Neural cell (in vitro differentiated cells): ENCODE measurements around the gene PTPRR. TPM values are rescaled to one million over a fixed set of nuclear protein-coding genes. Genes with fewer than 3 reads are reported as not detected.
A peak's percentile ranks its signal among the peaks of the same experiment; 100 is the strongest.

Experiments used
- H2AFZ ChIP-seq: fragments of 200-600, 300-800 bp; sonication (generic), shearing (Covaris generic); 2 replicates; pipeline ENCODE4 v1.6.0; 2014; ENCODE audit warnings: low read depth, mild to moderate bottlenecking, antibody characterized with exemption, low read length, moderate library complexity
- H3F3A ChIP-seq: fragments of 200-600 bp; shearing (Covaris generic); 2 replicates; pipeline ENCODE4 v1.6.1; 2016; ENCODE audit warnings: mild to moderate bottlenecking, moderate library complexity, mixed read lengths, antibody characterized with exemption, low read length; ENCODE audit not compliant: insufficient read depth, poor library complexity, severe bottlenecking
- H3K27ac ChIP-seq: fragments of 200-600, 300-800 bp; sonication (generic), shearing (Covaris generic); 2 replicates; pipeline ENCODE4 v1.5.1; 2014; ENCODE audit warnings: mild to moderate bottlenecking, low read length, moderate library complexity
- H3K27me3 ChIP-seq: fragments of 300-800, 200-600 bp; sonication (generic), shearing (Covaris generic); 2 replicates; pipeline ENCODE4 v1.6.0; 2014; ENCODE audit warnings: mild to moderate bottlenecking, low read depth, low read length, moderate library complexity; ENCODE audit not compliant: insufficient read depth
- H3K36me3 ChIP-seq: fragments of 300-800, 200-600 bp; sonication (generic), shearing (Covaris generic); 2 replicates; pipeline ENCODE4 v1.5.1; 2014; ENCODE audit warnings: mild to moderate bottlenecking, antibody characterized with exemption, low read length, moderate library complexity; ENCODE audit not compliant: insufficient read depth
- H3K4me2 ChIP-seq: fragments of 300-800, 200-600 bp; sonication (generic), shearing (Covaris generic); 2 replicates; pipeline ENCODE4 v1.6.0; 2014; ENCODE audit warnings: mild to moderate bottlenecking, low read length
- H3K4me3 ChIP-seq: fragments of 300-800, 200-600 bp; sonication (generic), shearing (Covaris generic); 2 replicates; pipeline ENCODE4 v1.5.1; 2014; ENCODE audit warnings: mild to moderate bottlenecking, low read length, moderate library complexity
- H3K79me2 ChIP-seq: fragments of 200-600 bp; shearing (Covaris generic); replicated peaks from 2 replicates; pipeline ENCODE4 v1.6.0; 2014; ENCODE audit warnings: mild to moderate bottlenecking, low read length, moderate library complexity; ENCODE audit not compliant: insufficient read depth
- H3K9ac ChIP-seq: fragments of 300-800, 200-600 bp; sonication (generic), shearing (Covaris generic); 2 replicates; pipeline ENCODE4 v1.6.1; 2016; ENCODE audit warnings: mild to moderate bottlenecking, low read length, mixed read lengths
- H3K9me2 ChIP-seq: fragments of 200-600 bp; shearing (Covaris generic); 2 replicates; pipeline ENCODE4 v1.6.1; 2016; ENCODE audit warnings: mild to moderate bottlenecking, low read length, mixed read lengths; ENCODE audit not compliant: insufficient read depth
- H3K9me3 ChIP-seq: fragments of 200-600, 300-800 bp; sonication (generic), shearing (Covaris generic); 2 replicates; pipeline ENCODE4 v1.6.1; 2016; ENCODE audit warnings: mild to moderate bottlenecking, mixed run types, low read length, moderate library complexity, mixed read lengths
- H4K20me1 ChIP-seq: fragments of 200-600 bp; shearing (Covaris generic); 2 replicates; pipeline ENCODE4 v1.6.1; 2016; ENCODE audit warnings: mild to moderate bottlenecking, mixed run types; ENCODE audit not compliant: insufficient read depth
- EP300 ChIP-seq: fragments of 450-650 bp; conservative IDR thresholded peaks from 2 replicates; pipeline ENCODE4 v1.6.1; 2014; ENCODE audit warnings: antibody characterized with exemption, mild to moderate bottlenecking, moderate library complexity; ENCODE audit not compliant: poor library complexity, severe bottlenecking
- EZH2 ChIP-seq: fragments of 200-600, 300-800 bp; shearing (Covaris generic), sonication (generic); IDR thresholded peaks from 2 replicates; pipeline ENCODE4 v1.6.1; 2014; ENCODE audit warnings: antibody characterized with exemption, low read length, borderline replicate concordance, mild to moderate bottlenecking; ENCODE audit not compliant: insufficient read depth, poor library complexity, severe bottlenecking
- MXI1 ChIP-seq: fragments of 450-650 bp; conservative IDR thresholded peaks from 2 replicates; pipeline ENCODE4 v1.6.1; 2014; ENCODE audit warnings: antibody characterized with exemption, mild to moderate bottlenecking; ENCODE audit not compliant: poor library complexity, severe bottlenecking
- POLR2AphosphoS5 ChIP-seq: IDR thresholded peaks from 2 replicates; pipeline ENCODE4 v1.6.1; 2012
- RAD21 ChIP-seq: fragments of 450-650 bp; conservative IDR thresholded peaks from 2 replicates; pipeline ENCODE4 v1.6.1; 2014; ENCODE audit warnings: antibody characterized with exemption, mild to moderate bottlenecking, moderate library complexity
- REST ChIP-seq: IDR thresholded peaks from 2 replicates; pipeline ENCODE4 v1.6.1; 2012; ENCODE audit warnings: borderline replicate concordance
- SMC3 ChIP-seq: fragments of 450-650 bp; conservative IDR thresholded peaks from 2 replicates; pipeline ENCODE4 v1.6.1; 2014; ENCODE audit warnings: antibody characterized with exemption, mild to moderate bottlenecking, moderate library complexity; ENCODE audit not compliant: poor library complexity
- TAF1 ChIP-seq: IDR thresholded peaks from 2 replicates; pipeline ENCODE4 v1.6.1; 2012; ENCODE audit warnings: low read depth
- polyA plus RNA-seq: library from polyadenylated mRNA; depleted of rRNA; stranded (reverse); fragments of >200 nt; gene quantifications from 2 replicates; pipeline ENCODE4 v1.2.3, GENCODE V29; 2014
- TF ChIP-seq, protein P1 (sequence below): fragments of 450-650 bp; IDR thresholded peaks from 2 replicates; pipeline ENCODE4 v1.5.1; 2014; ENCODE audit warnings: antibody characterized with exemption, mild to moderate bottlenecking, moderate library complexity; ENCODE audit not compliant: poor library complexity, severe bottlenecking

Gene PTPRR
- polyA plus RNA-seq, 1 donor from 2014 or later, result 2.2 TPM

DNA sequence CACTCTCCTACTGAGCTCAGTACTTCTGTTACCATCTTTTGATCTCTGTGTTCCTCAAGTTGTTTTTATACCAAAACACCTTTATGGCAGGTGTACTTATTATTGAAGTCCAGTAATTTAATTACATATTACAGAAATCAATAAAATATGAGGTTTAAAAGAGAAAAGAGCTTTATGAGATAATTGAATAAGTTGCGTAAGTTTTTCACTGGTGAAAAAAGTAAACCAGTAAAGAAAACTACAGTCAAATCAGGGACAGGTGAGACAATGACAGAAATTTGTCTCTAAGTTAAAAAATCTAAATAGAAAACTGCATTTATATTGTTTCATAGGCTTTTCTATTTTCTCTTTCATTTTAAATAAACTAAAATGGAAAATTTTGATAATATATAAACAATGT is 254.2 kb downstream of the PTPRR start:
- Histone ChIP-seq H3K79me2 (no peaks in the 10 kb centered on the region), H3K9ac (no peak overlapping the region), H4K20me1 (no peaks in the 10 kb centered on the region), H3F3A (no peaks in the 10 kb centered on the region), H3K4me3 (no peak overlapping the region), H3K27me3 (no peaks in the 10 kb centered on the region), H3K4me2 (no peak overlapping the region), H3K9me3 (no peaks in the 10 kb centered on the region), H3K36me3 (no peaks in the 10 kb centered on the region), H3K27ac (no peak overlapping the region), H3K9me2 (no peaks in the 10 kb centered on the region), H2AFZ (no peak overlapping the region)
- TF ChIP-seq POLR2AphosphoS5 (no peak), MXI1 (no peak), SMC3 (no peak), EZH2 (no peak), EP300 (no peak), RAD21 (no peak), TAF1 (no peak), REST (no peak)
- TF ChIP-seq, protein P1, sequence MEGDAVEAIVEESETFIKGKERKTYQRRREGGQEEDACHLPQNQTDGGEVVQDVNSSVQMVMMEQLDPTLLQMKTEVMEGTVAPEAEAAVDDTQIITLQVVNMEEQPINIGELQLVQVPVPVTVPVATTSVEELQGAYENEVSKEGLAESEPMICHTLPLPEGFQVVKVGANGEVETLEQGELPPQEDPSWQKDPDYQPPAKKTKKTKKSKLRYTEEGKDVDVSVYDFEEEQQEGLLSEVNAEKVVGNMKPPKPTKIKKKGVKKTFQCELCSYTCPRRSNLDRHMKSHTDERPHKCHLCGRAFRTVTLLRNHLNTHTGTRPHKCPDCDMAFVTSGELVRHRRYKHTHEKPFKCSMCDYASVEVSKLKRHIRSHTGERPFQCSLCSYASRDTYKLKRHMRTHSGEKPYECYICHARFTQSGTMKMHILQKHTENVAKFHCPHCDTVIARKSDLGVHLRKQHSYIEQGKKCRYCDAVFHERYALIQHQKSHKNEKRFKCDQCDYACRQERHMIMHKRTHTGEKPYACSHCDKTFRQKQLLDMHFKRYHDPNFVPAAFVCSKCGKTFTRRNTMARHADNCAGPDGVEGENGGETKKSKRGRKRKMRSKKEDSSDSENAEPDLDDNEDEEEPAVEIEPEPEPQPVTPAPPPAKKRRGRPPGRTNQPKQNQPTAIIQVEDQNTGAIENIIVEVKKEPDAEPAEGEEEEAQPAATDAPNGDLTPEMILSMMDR, result no peak

GRCh38 chr12:70664465-70664881 is 256.1 kb downstream of the PTPRR start:
- no peak overlapping the region for H2AFZ ChIP-seq
- H3K27me3 ChIP-seq, result no peaks in the 10 kb centered on the region
- no peaks in the 10 kb centered on the region for H3F3A ChIP-seq
- no peak for TF ChIP-seq TAF1
- TF ChIP-seq EZH2, result no peak
- no peak for TF ChIP-seq EP300
- no peak for TF ChIP-seq SMC3
- TF ChIP-seq REST, result no peak
- TF ChIP-seq RAD21, result no peak
- TF ChIP-seq MXI1, result no peak
- TF ChIP-seq, protein P1, result no peak
- TF ChIP-seq POLR2AphosphoS5, result no peak
- H3K4me2 ChIP-seq, result no peak overlapping the region
- H3K36me3 ChIP-seq, result no peaks in the 10 kb centered on the region
- H3K4me3 ChIP-seq, result peak overlapping the region; percentile 24
- no peak overlapping the region for H3K9ac ChIP-seq
- H3K9me2 ChIP-seq, result no peaks in the 10 kb centered on the region
- H3K9me3 ChIP-seq, result no peaks in the 10 kb centered on the region
- no peak overlapping the region for H3K27ac ChIP-seq
- H3K79me2 ChIP-seq, result no peaks in the 10 kb centered on the region
- H4K20me1 ChIP-seq, result no peaks in the 10 kb centered on the region
